OCI-LY3 (cell line): ENCODE measurements around the gene ISYNA1.

Experiments used
- H2AFZ ChIP-seq: fragments of 200-600, 300-600 bp; shearing (Covaris generic); 2 replicates; pipeline ENCODE4 v1.6.0; 2014; ENCODE audit warnings: antibody characterized with exemption, low read depth, low read length
- H3K27ac ChIP-seq: fragments of 200-600, 300-600 bp; sonication (generic); 2 replicates; pipeline ENCODE4 v1.5.1; 2014; ENCODE audit warnings: mild to moderate bottlenecking, low read length, moderate library complexity, mixed read lengths
- H3K27me3 ChIP-seq: fragments of 200-600, 300-600 bp; sonication (generic); 2 replicates; pipeline ENCODE4 v1.6.1; 2014; ENCODE audit warnings: low read depth, low read length, mixed read lengths
- H3K36me3 ChIP-seq: fragments of 200-600, 300-600 bp; sonication (generic); replicated peaks from 2 replicates; pipeline ENCODE3; 2014; ENCODE audit warnings: low read depth, low read length, mixed read lengths
- H3K4me1 ChIP-seq: fragments of 300-600, 200-600 bp; sonication (generic); 2 replicates; pipeline ENCODE4 v1.6.1; 2014; ENCODE audit warnings: low read length, mixed read lengths
- H3K4me2 ChIP-seq: fragments of 200-600, 300-600 bp; sonication (generic); 2 replicates; pipeline ENCODE4 v1.6.1; 2014; ENCODE audit warnings: low read length, mixed read lengths
- H3K4me3 ChIP-seq: fragments of 300-600, 200-600 bp; sonication (generic); 2 replicates; pipeline ENCODE4 v1.5.1; 2014; ENCODE audit warnings: antibody characterized with exemption, mild to moderate bottlenecking, low read length, moderate library complexity
- H3K79me2 ChIP-seq: fragments of 300-600, 200-600 bp; shearing (Covaris generic); 2 replicates; pipeline ENCODE4 v1.6.1; 2014; ENCODE audit warnings: mild to moderate bottlenecking, low read length, mixed read lengths
- H3K9ac ChIP-seq: fragments of 300-600, 200-600 bp; shearing (Covaris generic); 2 replicates; pipeline ENCODE4 v1.6.0; 2014; ENCODE audit warnings: mild to moderate bottlenecking, low read length, moderate library complexity
- H3K9me3 ChIP-seq: fragments of 200-600, 300-600 bp; shearing (Covaris generic); 2 replicates; pipeline ENCODE4 v1.6.1; 2014; ENCODE audit warnings: low read length, mixed read lengths; ENCODE audit not compliant: insufficient read depth
- H4K20me1 ChIP-seq: fragments of 200-600, 300-600 bp; sonication (generic); 2 replicates; pipeline ENCODE4 v1.6.1; 2016; ENCODE audit warnings: low read length, mixed read lengths; ENCODE audit not compliant: insufficient read depth
- EZH2phosphoT487 ChIP-seq: fragments of 200-600 bp; shearing (Covaris generic); IDR thresholded peaks from 2 replicates; pipeline ENCODE4 v1.6.1; 2018; ENCODE audit warnings: antibody characterized with exemption, mixed run types, low read depth
- TF ChIP-seq, protein P1 (sequence below): fragments of 200-600, 300-600 bp; sonication (generic); IDR thresholded peaks from 2 replicates; pipeline ENCODE4 v1.5.1; 2014; ENCODE audit warnings: antibody characterized with exemption, low read length, low read depth

ISYNA1 gene

DNA sequence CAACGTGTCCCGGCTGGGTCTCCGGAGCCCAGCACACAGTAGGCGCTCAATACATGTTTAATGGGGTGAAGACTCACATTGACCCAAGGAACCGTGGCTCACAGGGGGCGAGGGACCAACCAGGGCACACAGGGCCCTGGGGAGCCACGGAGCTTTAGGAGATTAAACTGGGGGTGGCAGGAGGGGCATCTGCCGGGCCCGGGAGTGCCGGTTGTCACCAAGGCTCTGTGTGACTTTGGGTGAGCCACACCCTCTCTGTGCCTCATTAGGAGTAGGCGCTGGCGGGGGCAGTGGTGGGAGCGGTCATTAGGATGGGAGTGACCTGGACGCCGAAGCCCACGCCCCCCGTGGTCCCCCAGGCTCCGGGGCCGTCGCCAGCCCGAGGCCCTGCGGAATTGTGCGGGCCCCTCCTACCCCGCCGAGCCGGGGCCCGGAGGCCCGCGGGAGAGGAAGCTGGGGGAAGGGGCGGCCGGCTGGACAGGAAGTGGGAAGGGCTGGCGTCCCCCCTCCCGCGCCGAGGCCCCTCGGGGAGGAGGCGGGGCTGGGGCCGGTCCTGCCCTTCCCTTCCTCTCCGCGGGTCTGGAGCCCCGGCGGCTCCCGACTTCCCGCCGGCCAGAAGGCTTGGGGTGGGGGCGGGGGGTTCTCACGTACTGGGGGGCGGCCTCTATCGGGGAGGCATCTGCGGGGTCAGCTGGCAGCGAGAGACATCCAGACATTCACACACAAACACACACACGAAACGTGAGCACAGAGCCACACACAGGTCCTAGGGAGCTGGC, 20.5 kb downstream of the ISYNA1 start:
- no peak overlapping the region for H3K9ac ChIP-seq
- H2AFZ ChIP-seq = no peak overlapping the region
- peak overlapping the region; percentile 27 for H3K4me2 ChIP-seq
- H3K27me3 ChIP-seq = peaks cover 29% of the 10 kb centered on the region
- no peak overlapping the region for H3K27ac ChIP-seq
- peaks cover 28% of the 10 kb centered on the region for H3K79me2 ChIP-seq
- H3K4me3 ChIP-seq = peak overlapping the region; percentile 20; the same call in 1 of the 2 replicates
- TF ChIP-seq EZH2phosphoT487 = no peak
- TF ChIP-seq, protein P1, sequence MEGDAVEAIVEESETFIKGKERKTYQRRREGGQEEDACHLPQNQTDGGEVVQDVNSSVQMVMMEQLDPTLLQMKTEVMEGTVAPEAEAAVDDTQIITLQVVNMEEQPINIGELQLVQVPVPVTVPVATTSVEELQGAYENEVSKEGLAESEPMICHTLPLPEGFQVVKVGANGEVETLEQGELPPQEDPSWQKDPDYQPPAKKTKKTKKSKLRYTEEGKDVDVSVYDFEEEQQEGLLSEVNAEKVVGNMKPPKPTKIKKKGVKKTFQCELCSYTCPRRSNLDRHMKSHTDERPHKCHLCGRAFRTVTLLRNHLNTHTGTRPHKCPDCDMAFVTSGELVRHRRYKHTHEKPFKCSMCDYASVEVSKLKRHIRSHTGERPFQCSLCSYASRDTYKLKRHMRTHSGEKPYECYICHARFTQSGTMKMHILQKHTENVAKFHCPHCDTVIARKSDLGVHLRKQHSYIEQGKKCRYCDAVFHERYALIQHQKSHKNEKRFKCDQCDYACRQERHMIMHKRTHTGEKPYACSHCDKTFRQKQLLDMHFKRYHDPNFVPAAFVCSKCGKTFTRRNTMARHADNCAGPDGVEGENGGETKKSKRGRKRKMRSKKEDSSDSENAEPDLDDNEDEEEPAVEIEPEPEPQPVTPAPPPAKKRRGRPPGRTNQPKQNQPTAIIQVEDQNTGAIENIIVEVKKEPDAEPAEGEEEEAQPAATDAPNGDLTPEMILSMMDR = no peak
- H4K20me1 ChIP-seq = peaks cover 20% of the 10 kb centered on the region
- no peaks in the 10 kb centered on the region for H3K36me3 ChIP-seq
- H3K9me3 ChIP-seq = no peaks in the 10 kb centered on the region
- H3K4me1 ChIP-seq = peaks cover 25% of the 10 kb centered on the region

- TF ChIP-seq, protein P1 = no peak
- no peak for TF ChIP-seq EZH2phosphoT487
- H3K27ac ChIP-seq = no peak overlapping the region
- no peak overlapping the region for H3K9ac ChIP-seq
- no peak overlapping the region for H3K4me3 ChIP-seq
- no peaks in the 10 kb centered on the region for H3K36me3 ChIP-seq
- H3K4me1 ChIP-seq = peaks cover 20% of the 10 kb centered on the region
- no peak overlapping the region for H2AFZ ChIP-seq
- H3K79me2 ChIP-seq = peaks cover 23% of the 10 kb centered on the region
- H3K4me2 ChIP-seq = no peak overlapping the region
- H4K20me1 ChIP-seq = peaks cover 16% of the 10 kb centered on the region
- no peaks in the 10 kb centered on the region for H3K9me3 ChIP-seq
- peaks cover 30% of the 10 kb centered on the region for H3K27me3 ChIP-seq
Measured at GRCh38 chr19:18416778-18417249, 21.1 kb downstream of the ISYNA1 start.

DNA sequence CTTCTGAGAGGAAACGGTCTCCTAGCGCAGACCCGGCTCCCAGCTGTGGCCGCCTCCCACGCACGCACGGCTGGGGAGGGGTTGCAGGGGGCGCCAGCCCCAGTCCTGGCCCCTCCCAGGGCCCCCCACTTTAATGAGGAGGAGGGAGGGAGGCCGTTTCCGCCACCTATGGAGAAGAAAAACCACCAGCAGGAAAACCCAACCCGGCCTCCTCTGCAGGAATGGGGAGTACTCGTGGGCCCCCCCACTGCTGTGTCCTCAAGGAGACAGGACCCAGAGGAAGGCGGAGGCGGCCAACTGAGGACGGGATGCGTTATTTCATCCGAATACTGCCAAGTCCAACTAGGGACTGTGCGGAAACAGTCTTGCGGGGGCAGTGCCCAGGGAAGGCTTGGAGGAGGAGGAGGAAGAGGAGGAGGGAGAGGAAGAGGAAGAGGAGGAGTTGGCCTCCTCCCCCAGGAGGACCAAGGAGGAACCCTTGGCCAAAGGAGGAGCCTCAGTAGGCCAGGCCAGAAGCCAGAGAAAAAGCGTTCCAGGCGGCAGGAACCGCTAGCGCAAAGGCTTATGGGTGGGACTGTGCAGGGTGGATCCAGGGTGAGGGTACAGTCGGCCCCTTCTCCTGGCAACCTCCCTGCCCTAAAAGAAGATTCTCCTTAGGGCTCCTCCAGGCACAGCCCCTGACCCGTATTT, 22.6 kb downstream of the ISYNA1 start:
- Histone ChIP-seq H3K4me1 (peaks cover 7% of the 10 kb centered on the region), H3K4me3 (no peak overlapping the region), H3K9ac (no peak overlapping the region), H3K27ac (no peak overlapping the region), H2AFZ (no peak overlapping the region), H3K27me3 (peaks cover 41% of the 10 kb centered on the region), H4K20me1 (peaks cover 2% of the 10 kb centered on the region; the same call in 1 of the 2 replicates), H3K36me3 (no peaks in the 10 kb centered on the region), H3K4me2 (peak overlapping the region; percentile 10), H3K79me2 (peaks cover 10% of the 10 kb centered on the region), H3K9me3 (no peaks in the 10 kb centered on the region)
- TF ChIP-seq EZH2phosphoT487 = no peak
- TF ChIP-seq, protein P1 = no peak

GRCh38 chr19:18414504-18415177, 23.3 kb downstream of the ISYNA1 start:
- H2AFZ ChIP-seq = no peak overlapping the region
- no peak for TF ChIP-seq EZH2phosphoT487
- TF ChIP-seq, protein P1 = no peak
- H3K36me3 ChIP-seq = no peaks in the 10 kb centered on the region
- no peak overlapping the region for H3K27ac ChIP-seq
- H3K4me3 ChIP-seq = no peak overlapping the region
- H3K9ac ChIP-seq = no peak overlapping the region
- no peaks in the 10 kb centered on the region for H3K9me3 ChIP-seq
- H3K4me1 ChIP-seq = peaks cover 5% of the 10 kb centered on the region
- H4K20me1 ChIP-seq = no peaks in the 10 kb centered on the region
- H3K4me2 ChIP-seq = no peak overlapping the region
- H3K27me3 ChIP-seq = peaks cover 41% of the 10 kb centered on the region
- H3K79me2 ChIP-seq = peaks cover 3% of the 10 kb centered on the region; the same call in 1 of the 2 replicates
